Cardiac muscle cell (in vitro differentiated cells and primary cell): ENCODE measurements around the gene NAV2. TPM values are rescaled to one million over a fixed set of nuclear protein-coding genes. Genes with fewer than 3 reads are reported as not detected.
"Not testable (repeated sequence)": the region's sequence is repeated elsewhere in the genome, so short reads cannot be mapped to it uniquely, and the experiment has no call there.

Experiments
- DNase-seq, 2 donors: peaks; one replicate each; pipeline versions ENCODE4 v3.0.0 to v3.0.0-alpha.2; 2010 to 2017; ENCODE audit warnings: low read depth in 1 of 2, low spot score in 1 of 2
- H3K27ac ChIP-seq: fragments of 200-600 bp; sonication (generic); 2 replicates; pipeline ENCODE4 v1.5.1; 2016
- H3K27me3 ChIP-seq: fragments of 200-600 bp; sonication (generic); 2 replicates; pipeline ENCODE4 v1.6.0; 2016; ENCODE audit warnings: control low read depth
- H3K36me3 ChIP-seq: fragments of 200-600 bp; sonication (generic); 2 replicates; pipeline ENCODE4 v1.5.1; 2016; ENCODE audit warnings: control low read depth
- H3K4me1 ChIP-seq: fragments of 200-600 bp; sonication (generic); 2 replicates; pipeline ENCODE4 v1.8.1; 2017; ENCODE audit warnings: low read depth, mild to moderate bottlenecking, mixed run types
- H3K4me3 ChIP-seq: fragments of 200-600 bp; sonication (generic); 2 replicates; pipeline ENCODE4 v1.5.1; 2016; ENCODE audit warnings: mild to moderate bottlenecking
- H3K9me3 ChIP-seq: fragments of 200-600 bp; sonication (generic); 2 replicates; pipeline ENCODE4 v1.5.1; 2017; ENCODE audit warnings: low read depth, mild to moderate bottlenecking, control low read depth
- polyA plus RNA-seq: library from polyadenylated mRNA; unstranded; fragments of >200 nt; fragmentation: Nextera tagmentation; extraction: Ambion mirVana; gene quantifications from 2 replicates; pipeline ENCODE4 v1.2.1, GENCODE V29; 2016
- total RNA-seq: library from RNA; depleted of rRNA; stranded (reverse); fragments of >200 nt; gene quantifications from 2 replicates; pipeline ENCODE4 v1.2.3, GENCODE V29; 2016
- TF ChIP-seq, protein P1 (sequence below): IDR thresholded peaks from 2 replicates; pipeline ENCODE4 v1.5.1; 2012; ENCODE audit warnings: low read depth, mild to moderate bottlenecking, low read length

The NAV2 gene
- total and polyA plus RNA-seq, 2 experiments from 2014 or later: 113 to 164 TPM

DNA sequence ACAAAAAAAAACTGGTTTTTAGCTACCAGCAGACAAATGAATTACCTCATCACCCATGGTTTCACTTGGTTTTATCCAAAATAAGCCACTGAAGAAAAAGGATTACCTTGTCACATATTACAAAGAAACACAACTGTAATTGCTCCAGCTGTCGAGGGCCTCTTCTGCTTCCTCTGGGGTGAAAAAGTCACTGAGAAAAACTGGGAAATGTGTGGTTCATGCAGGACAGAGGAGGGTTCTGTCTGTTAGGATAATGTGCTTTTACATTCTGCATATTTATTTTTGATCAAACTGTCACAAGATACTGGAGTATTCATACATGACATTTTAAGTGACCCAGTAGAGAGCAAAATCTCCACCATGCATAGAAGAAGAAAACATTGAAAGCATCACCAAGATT, 211.7 kb downstream of the NAV2 start:
- DNase-seq: no peak
- no peaks in the 10 kb centered on the region for H3K36me3 ChIP-seq
- H3K27me3 ChIP-seq: no peaks in the 10 kb centered on the region
- H3K27ac ChIP-seq: no peak overlapping the region
- no peaks in the 10 kb centered on the region for H3K4me1 ChIP-seq
- no peak overlapping the region for H3K4me3 ChIP-seq
- TF ChIP-seq, protein P1, sequence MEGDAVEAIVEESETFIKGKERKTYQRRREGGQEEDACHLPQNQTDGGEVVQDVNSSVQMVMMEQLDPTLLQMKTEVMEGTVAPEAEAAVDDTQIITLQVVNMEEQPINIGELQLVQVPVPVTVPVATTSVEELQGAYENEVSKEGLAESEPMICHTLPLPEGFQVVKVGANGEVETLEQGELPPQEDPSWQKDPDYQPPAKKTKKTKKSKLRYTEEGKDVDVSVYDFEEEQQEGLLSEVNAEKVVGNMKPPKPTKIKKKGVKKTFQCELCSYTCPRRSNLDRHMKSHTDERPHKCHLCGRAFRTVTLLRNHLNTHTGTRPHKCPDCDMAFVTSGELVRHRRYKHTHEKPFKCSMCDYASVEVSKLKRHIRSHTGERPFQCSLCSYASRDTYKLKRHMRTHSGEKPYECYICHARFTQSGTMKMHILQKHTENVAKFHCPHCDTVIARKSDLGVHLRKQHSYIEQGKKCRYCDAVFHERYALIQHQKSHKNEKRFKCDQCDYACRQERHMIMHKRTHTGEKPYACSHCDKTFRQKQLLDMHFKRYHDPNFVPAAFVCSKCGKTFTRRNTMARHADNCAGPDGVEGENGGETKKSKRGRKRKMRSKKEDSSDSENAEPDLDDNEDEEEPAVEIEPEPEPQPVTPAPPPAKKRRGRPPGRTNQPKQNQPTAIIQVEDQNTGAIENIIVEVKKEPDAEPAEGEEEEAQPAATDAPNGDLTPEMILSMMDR: no peak
- H3K9me3 ChIP-seq: no peaks in the 10 kb centered on the region

GRCh38 chr11:19924716-19925115, 212.1 kb downstream of the NAV2 start:
- TF ChIP-seq, protein P1: no peak
- Histone ChIP-seq H3K36me3 (no peaks in the 10 kb centered on the region), H3K9me3 (no peaks in the 10 kb centered on the region), H3K27ac (no peak overlapping the region), H3K4me1 (no peaks in the 10 kb centered on the region), H3K27me3 (no peaks in the 10 kb centered on the region), H3K4me3 (no peak overlapping the region)
- DNase-seq: no peak

GRCh38 chr11:19927403-19927802, 214.8 kb downstream of the NAV2 start:
- not testable (repeated sequence) for H3K36me3 ChIP-seq

DNA sequence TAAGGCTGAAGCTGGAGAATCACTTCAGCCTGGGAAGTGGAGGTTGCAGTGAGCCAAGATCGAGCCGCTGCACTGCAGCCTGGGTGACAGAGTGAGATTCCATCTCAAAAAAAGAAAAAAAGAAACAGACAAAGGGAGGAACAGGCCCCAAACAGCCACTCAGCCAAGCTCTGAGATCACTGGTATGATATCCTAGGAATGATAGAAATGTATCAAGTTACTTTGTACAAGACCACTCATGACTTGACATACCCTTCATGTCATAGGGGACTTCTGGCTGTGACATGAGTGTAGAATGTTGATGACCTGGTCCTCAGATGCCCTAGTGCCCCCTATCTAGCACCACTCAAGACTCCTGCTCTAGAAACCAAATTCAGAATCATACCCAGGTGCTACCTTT, 216.5 kb downstream of the NAV2 start:
- Histone ChIP-seq H3K4me1 (no peaks in the 10 kb centered on the region), H3K27me3 (no peaks in the 10 kb centered on the region), H3K4me3 (no peak overlapping the region), H3K36me3 (no peaks in the 10 kb centered on the region), H3K27ac (no peak overlapping the region), H3K9me3 (no peaks in the 10 kb centered on the region)
- no peak for DNase-seq
- TF ChIP-seq, protein P1: no peak

More at GRCh38 chr11:19927403-19927802, 214.8 kb downstream of the NAV2 start:
- H3K27ac ChIP-seq, H3K4me1 ChIP-seq, H3K27me3 ChIP-seq, H3K9me3 ChIP-seq, H3K4me3 ChIP-seq, DNase-seq: not testable (repeated sequence)

DNA sequence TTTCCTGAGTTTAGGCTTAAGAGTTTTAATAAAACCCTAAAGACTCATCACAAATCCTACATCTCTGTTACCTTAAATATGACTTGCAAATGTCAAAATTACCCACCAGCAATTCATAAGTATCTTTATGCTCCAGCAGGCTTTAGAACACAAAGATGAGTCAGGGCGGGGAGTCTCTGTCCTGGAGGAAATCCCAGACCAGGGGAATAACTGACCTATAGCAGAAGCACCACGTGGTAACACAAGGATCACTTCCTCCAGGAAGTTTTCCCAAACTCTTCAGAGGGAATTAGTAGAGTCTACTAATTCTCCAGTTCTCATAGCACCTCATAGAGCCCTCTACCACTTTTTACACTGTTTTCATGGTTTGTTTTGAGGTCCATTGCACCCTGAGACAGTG, 217.0 kb downstream of the NAV2 start:
- TF ChIP-seq, protein P1: no peak
- H3K9me3 ChIP-seq: no peaks in the 10 kb centered on the region
- H3K27ac ChIP-seq: no peak overlapping the region
- no peaks in the 10 kb centered on the region for H3K4me1 ChIP-seq
- H3K4me3 ChIP-seq: no peak overlapping the region
- no peaks in the 10 kb centered on the region for H3K36me3 ChIP-seq
- no peak for DNase-seq
- H3K27me3 ChIP-seq: no peaks in the 10 kb centered on the region

GRCh38 chr11:19931141-19931770, 218.6 kb downstream of the NAV2 start:
- Histone ChIP-seq H3K4me1 (peaks cover 3% of the 10 kb centered on the region), H3K4me3 (no peak overlapping the region), H3K9me3 (no peaks in the 10 kb centered on the region), H3K36me3 (no peaks in the 10 kb centered on the region), H3K27ac (peak overlapping the region; percentile 13), H3K27me3 (no peaks in the 10 kb centered on the region)
- DNase-seq: peak in 1 of 2 donors; percentile 39
- TF ChIP-seq, protein P1: no peak
